SH-SY5Y (cell line): ENCODE measurements around the gene EPAS1.

Experiments used
- GATA2 ChIP-seq: IDR thresholded peaks from 2 replicates; pipeline ENCODE4 v1.6.1; 2011; ENCODE audit warnings: mild to moderate bottlenecking, low read depth, low read length
- GATA3 ChIP-seq: IDR thresholded peaks from 2 replicates; pipeline ENCODE4 v1.6.1; 2011; ENCODE audit warnings: low read depth, mild to moderate bottlenecking, low read length, moderate library complexity

- TF ChIP-seq GATA2 (no peak), GATA3 (no peak)
These were observed 66.4 kb downstream of the EPAS1 start for GRCh38 chr2:46363535-46364170.
